HCT116 (cell line): ENCODE data around the gene SLC5A4.

ENCODE experiments used
- ELF1 ChIP-seq: IDR thresholded peaks from 2 replicates; pipeline ENCODE4 v1.6.1; 2012; ENCODE audit warnings: low read depth, borderline replicate concordance
- TF ChIP-seq, protein P1 (sequence below), 3 experiments: fragments of 200-600 bp in 1 of 3; sonication (generic) in 1 of 3; IDR thresholded peaks in 2 of 3; conservative IDR thresholded peaks in 1 of 3; 2 replicates each; pipeline ENCODE4 v1.5.1; 2012 to 2017; ENCODE audit warnings: low read depth in 2 of 3, low read length in 2 of 3, antibody characterized with exemption in 1 of 3, borderline replicate concordance in 1 of 3, control low read depth in 1 of 3, mild to moderate bottlenecking in 1 of 3, mixed read lengths in 1 of 3, mixed run types in 1 of 3, moderate library complexity in 1 of 3; ENCODE audit not compliant: insufficient read depth in 1 of 3
- TF ChIP-seq, protein P2 (sequence below): IDR thresholded peaks from 2 replicates; pipeline ENCODE4 v1.6.1; 2012

DNA sequence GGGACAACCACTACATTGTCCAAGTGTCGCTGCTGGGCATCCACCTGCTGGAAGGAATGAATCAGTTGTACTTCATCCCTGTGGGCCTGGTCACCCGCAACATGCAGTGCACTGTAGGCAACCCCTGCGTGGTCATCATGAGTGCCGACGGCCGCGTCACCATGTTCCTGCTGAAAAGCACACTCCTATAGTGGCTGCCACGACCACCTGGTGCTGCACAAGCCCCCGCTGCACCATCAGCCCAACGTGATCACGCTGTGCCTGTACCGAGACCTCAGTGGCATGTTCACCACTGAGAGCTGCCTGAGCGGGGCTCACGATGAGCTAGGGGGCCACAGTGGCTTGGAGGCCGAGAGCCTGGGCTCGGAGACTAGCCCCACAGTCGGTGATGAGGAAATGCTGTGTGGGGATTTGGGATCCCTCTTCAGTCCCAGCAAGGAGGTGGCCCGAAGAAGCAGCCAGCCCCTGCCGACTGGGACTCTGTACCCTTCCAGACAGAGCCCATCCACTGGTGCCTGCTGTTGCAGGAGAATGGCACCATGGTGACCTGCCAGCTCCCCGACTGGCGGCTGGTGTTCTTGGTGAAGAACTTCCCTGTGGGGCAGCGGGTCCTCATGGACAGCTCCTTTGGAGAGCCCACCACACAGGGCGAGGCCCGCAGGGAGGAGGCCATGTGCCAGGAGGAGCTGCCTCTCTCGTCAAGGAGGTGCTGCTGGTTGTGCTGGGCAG is 15.7 kb upstream of the SLC5A4 start:
- TF ChIP-seq, protein P1, sequence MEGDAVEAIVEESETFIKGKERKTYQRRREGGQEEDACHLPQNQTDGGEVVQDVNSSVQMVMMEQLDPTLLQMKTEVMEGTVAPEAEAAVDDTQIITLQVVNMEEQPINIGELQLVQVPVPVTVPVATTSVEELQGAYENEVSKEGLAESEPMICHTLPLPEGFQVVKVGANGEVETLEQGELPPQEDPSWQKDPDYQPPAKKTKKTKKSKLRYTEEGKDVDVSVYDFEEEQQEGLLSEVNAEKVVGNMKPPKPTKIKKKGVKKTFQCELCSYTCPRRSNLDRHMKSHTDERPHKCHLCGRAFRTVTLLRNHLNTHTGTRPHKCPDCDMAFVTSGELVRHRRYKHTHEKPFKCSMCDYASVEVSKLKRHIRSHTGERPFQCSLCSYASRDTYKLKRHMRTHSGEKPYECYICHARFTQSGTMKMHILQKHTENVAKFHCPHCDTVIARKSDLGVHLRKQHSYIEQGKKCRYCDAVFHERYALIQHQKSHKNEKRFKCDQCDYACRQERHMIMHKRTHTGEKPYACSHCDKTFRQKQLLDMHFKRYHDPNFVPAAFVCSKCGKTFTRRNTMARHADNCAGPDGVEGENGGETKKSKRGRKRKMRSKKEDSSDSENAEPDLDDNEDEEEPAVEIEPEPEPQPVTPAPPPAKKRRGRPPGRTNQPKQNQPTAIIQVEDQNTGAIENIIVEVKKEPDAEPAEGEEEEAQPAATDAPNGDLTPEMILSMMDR (IDR thresholded peaks at IDR 0.05 in 2 of 3, conservative IDR thresholded peaks at IDR 0.05 in 1 of 3; ENCODE audit: borderline replicate concordance in 1 of 3, insufficient read depth in 1 of 3, low read depth in 2 of 3, low read length in 2 of 3): no peak
- no peak for TF ChIP-seq ELF1
- TF ChIP-seq, protein P2, sequence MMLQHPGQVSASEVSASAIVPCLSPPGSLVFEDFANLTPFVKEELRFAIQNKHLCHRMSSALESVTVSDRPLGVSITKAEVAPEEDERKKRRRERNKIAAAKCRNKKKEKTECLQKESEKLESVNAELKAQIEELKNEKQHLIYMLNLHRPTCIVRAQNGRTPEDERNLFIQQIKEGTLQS: no peak
